ENCODE results near the gene IL1B.
A peak's percentile ranks its signal among the peaks of the same experiment; 100 is the strongest.
"Not testable (repeated sequence)": the region's sequence is repeated elsewhere in the genome, so short reads cannot be mapped to it uniquely, and the experiment has no call there.

IL1B gene

DNA sequence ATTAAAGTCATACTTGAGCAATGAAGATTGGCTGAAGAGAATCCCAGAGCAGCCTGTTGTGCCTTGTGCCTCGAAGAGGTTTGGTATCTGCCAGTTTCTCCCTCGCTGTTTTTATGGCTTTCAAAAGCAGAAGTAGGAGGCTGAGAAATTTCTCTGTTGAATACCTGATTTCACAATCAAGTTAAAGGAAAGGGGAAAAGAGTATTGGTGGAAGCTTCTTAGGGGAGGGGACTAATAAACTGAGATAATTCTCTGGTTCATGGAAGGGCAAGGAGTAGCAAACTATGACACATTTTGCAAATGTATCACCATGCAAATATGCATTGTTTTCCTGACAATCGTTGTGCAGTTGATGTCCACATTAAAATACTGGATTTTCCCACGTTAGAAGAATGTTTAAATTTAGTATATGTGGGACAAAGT lies at the start of gene IL1B:
IL1B (minus strand) TSS at position 85 of the 423 bp plus-strand sequence. CDS start 550 bp downstream, outside the sequence.
- no peak for DNase-seq

DNA sequence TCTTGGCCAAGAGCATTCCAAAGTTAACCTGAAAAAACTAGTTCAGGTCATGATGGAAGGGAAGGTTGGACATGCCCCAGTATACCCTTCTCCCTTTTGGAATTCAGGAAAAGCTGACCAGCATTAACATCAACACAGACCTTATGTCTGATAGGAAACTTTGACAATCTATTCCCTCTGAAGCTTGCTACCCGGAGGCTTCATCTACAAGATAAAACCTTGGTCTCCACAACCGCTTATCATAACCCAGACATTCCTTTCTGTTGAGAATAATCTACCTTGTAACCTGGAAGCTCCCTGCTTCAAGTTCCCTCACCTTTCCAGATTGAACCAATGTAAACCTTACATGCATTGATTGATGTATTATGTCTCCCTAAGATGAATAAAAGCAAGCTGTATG lies 49.7 kb upstream of the IL1B start:
- DNase-seq: no peak

DNA sequence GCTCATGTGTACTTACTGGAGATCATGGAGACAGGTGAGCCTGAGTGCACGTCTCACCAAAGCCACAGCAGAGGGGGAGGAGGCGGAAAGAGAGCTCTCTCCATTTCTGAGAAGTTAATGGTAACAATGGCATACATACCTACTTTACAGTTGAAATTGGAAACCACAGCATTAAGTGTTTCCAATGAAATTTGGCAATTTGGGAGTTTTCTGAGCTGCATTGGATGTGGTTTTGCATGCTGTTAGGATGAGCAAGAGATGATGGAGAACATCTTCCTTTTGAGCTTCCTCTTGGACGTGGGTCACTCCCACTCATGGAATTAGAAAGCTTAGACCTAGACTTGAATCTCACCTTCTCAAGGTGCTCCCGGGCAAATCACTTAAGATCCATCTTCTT lies 48.9 kb upstream of the IL1B start:
- no peak for DNase-seq

- DNase-seq: peak; percentile 53 to 71
Measured at GRCh38 chr2:112884869-112885505, 48.4 kb upstream of the IL1B start.

GRCh38 chr2:112883669-112884068 lies 47.1 kb upstream of the IL1B start:
- no peak for DNase-seq

GRCh38 chr2:112881217-112881985 lies 44.8 kb upstream of the IL1B start:
- no peak for DNase-seq

GRCh38 chr2:112880696-112881095 lies 44.1 kb upstream of the IL1B start:
- DNase-seq: no peak

DNA sequence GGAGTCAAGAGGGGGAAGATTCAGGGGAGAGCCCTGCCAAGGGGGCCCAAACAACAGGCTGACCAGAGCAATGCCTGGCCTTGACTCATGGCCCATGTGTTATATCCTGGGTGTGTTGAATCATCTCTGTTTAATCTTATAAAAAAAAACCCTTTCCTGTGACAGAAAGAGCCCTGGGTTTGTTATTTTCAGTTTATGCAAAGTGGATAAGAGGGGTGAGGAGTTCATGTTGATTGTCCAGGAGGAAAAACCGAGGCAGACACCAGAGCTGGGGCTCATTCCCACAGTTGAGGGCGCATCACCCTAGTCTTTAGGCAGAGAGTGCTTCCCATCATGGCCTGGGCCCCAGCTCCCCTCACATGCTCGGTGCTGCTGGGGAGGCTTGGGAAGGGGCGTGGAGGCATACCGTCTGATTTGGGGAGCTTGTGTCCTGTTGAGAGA lies 43.5 kb upstream of the IL1B start:
- no peak for DNase-seq

GRCh38 chr2:112879491-112880041 lies 43.0 kb upstream of the IL1B start:
- DNase-seq: no peak

DNA sequence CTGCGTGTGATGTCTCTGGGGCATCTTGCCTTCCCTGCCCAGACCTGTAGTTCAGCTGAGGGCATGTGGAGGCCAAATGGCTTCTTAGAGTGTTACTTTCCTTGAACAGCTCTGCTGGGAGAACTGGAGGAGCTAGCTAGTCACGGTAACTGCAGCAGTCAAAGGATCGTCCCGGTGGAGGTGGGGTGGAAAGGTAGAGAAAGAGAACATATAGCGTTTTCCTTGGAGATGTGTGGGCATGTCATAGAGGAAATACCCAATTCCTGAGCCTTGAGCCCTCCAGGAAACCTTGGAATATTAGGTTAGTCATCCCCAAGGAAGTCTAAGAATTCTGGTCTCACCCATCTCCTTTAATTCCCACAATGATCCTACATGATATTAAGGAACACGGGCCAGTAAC lies 40.8 kb upstream of the IL1B start:
- DNase-seq: no peak

GRCh38 chr2:112876971-112877361 lies 40.4 kb upstream of the IL1B start:
- DNase-seq: no peak

- DNase-seq: no peak
Measured at GRCh38 chr2:112876257-112876970, 39.8 kb upstream of the IL1B start.

GRCh38 chr2:112870841-112871835 lies 34.6 kb upstream of the IL1B start:
- no peak for DNase-seq

DNA sequence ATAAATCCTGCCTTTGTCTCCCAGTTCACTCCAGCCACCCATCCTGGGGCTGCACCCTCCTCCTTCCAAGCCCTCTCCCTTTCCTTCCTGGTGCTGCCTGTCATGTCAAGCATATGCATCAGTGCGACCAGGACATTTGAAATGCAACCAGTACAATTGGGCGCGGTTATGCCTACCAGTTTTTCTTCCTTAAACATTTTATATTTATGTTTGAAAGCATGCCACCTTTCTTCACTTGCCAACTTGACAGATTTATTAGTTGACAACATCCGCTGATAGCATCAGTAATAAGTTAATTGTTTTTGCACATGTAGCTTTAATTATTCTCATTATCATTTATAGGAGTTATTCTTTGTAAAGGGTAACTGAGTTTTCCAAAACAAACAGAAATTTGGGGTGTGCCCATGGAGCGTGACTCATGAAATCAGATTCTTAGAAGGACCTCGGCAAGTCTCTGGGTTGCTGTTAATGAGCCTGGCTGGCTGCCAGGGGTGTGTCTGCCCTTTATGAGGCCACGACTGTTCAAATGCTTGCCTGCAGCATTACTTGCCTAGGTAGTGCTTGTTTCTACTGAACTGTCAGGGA lies 32.8 kb upstream of the IL1B start:
- DNase-seq: peak in 1 of 2 donors; percentile 19

DNA sequence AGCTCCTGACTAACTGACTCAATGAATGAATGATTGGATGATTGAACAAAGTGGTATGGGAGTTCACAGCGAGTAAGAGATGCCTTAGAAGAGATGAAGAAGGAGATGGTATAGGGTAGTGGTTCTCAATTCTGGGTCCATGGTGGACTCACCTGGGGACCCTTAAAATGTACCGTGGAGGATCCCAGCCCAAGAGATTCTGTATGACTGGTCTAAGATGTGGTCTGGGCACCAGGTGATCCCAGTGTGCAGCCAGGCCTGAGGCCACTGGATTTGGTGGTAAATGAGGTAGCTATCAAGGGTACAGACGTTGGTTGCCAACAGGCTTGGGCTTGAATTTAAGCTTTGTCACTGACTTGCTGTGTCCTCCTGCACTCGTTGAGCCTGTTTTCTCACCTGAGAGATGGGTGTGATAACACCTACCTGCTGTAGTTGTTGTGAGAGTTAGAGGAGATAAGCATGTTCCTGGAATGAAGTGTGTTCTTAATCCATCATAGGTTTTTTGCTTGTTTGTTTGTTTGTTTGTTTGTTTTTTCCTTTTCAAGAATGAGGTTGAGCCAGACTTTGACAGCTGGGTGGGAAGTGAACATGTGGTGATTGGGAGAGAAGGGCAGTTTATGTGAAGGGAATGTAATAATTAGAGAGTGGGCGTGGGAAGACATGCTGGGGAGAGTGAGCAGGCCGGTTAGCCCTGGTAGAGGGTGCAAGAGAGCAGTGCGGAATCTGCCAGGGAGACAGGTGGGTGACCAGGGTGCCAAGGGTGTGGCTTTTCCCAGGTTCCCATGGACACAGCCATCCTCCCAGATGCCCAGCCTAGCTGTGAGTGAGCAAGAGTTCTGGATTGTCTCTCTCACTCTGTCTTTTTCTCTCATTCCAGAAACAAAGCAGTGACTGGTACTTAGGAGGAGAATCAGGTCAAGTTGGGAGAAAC lies 31.4 kb upstream of the IL1B start:
- DNase-seq: no peak

- DNase-seq: no peak
Measured at GRCh38 chr2:112866128-112866835, 29.7 kb upstream of the IL1B start.

DNA sequence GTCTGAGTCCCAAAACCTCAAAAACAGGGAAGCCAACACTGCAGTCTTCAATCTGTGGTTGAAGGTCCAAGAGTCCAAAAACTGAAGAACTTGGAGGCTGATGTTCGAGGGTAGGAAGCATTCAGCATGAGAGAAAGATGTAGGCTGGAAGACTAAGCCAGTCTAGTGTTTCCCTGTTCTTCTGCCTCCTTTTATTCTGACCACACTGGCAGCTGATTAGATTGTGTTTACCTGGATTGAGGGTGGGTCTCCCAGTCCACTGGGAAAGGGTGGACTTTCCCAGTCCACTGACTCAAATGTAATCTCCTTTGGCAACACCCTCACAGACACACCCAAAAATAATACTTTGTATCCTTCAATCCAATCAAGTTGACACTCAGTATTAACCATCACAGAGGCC lies 27.5 kb upstream of the IL1B start:
- no peak for DNase-seq

- not testable (repeated sequence) for DNase-seq
Measured at GRCh38 chr2:112859406-112860183, 23.0 kb upstream of the IL1B start.

- DNase-seq: no peak
Measured at GRCh38 chr2:112850588-112850987, 14.0 kb upstream of the IL1B start.
